GM21717 (cell line): Measurements from ENCODE around the gene SV2C.

ENCODE experiments used
- ATAC-seq: cut with Tn5 transposase; IDR thresholded peaks from one replicate; pipeline ENCODE4 v1.9.1; 2021; ENCODE audit warnings: mild to moderate bottlenecking, moderate library complexity; ENCODE audit not compliant: unreplicated experiment

Gene SV2C

GRCh38 chr5:76250463-76250862, 167.3 kb downstream of the SV2C start:
- no peak for ATAC-seq

- ATAC-seq = no peak
Measured at GRCh38 chr5:76251656-76252055, 168.5 kb downstream of the SV2C start.

GRCh38 chr5:76252437-76252836, 169.3 kb downstream of the SV2C start:
- no peak for ATAC-seq

- peak; percentile 76 for ATAC-seq
Measured at GRCh38 chr5:76256116-76256889, 173.1 kb downstream of the SV2C start.

GRCh38 chr5:76257225-76257833, 174.1 kb downstream of the SV2C start:
- no peak for ATAC-seq

- ATAC-seq = no peak
Measured at GRCh38 chr5:76257897-76258296, 174.7 kb downstream of the SV2C start.

GRCh38 chr5:76264681-76265080, 181.5 kb downstream of the SV2C start:
- no peak for ATAC-seq

GRCh38 chr5:76269259-76269931, 186.2 kb downstream of the SV2C start:
- no peak for ATAC-seq

- ATAC-seq = no peak
Measured at GRCh38 chr5:76269932-76270610, 186.9 kb downstream of the SV2C start.

- no peak for ATAC-seq
Measured at GRCh38 chr5:76271836-76272235, 188.7 kb downstream of the SV2C start.

- no peak for ATAC-seq
Measured at GRCh38 chr5:76273206-76273885, 190.2 kb downstream of the SV2C start.

GRCh38 chr5:76274571-76274970, 191.4 kb downstream of the SV2C start:
- no peak for ATAC-seq

- ATAC-seq = no peak
Measured at GRCh38 chr5:76277736-76278135, 194.6 kb downstream of the SV2C start.

GRCh38 chr5:76278261-76278789, 195.1 kb downstream of the SV2C start:
- no peak for ATAC-seq

- no peak for ATAC-seq
Measured at GRCh38 chr5:76280494-76280893, 197.3 kb downstream of the SV2C start.

- no peak for ATAC-seq
Measured at GRCh38 chr5:76283670-76284069, 200.5 kb downstream of the SV2C start.

- ATAC-seq = no peak
Measured at GRCh38 chr5:76289692-76290091, 206.5 kb downstream of the SV2C start.

- ATAC-seq = no peak
Measured at GRCh38 chr5:76290321-76290757, 207.2 kb downstream of the SV2C start.

- ATAC-seq = no peak
Measured at GRCh38 chr5:76291305-76292077, 208.3 kb downstream of the SV2C start.
